Kidney epithelial cell (primary cell): ENCODE results near the gene RNF157. TPM values are rescaled to one million over a fixed set of nuclear protein-coding genes. Genes with fewer than 3 reads are reported as not detected.

Source experiments
- DNase-seq: peaks from one replicate; pipeline ENCODE4 v3.0.0-alpha.2; 2010; ENCODE audit warnings: low read depth
- H3K27me3 ChIP-seq: 2 replicates; pipeline ENCODE4 v1.6.0; 2011; ENCODE audit warnings: low read length; ENCODE audit not compliant: control insufficient read depth, insufficient read depth
- H3K36me3 ChIP-seq: 2 replicates; pipeline ENCODE4 v1.5.1; 2011; ENCODE audit warnings: low read length; ENCODE audit not compliant: control insufficient read depth, insufficient read depth
- H3K4me3 ChIP-seq: 2 replicates; pipeline ENCODE4 v1.5.1; 2011; ENCODE audit warnings: low read depth, mild to moderate bottlenecking, control low read depth, low read length
- CTCF ChIP-seq: IDR thresholded peaks from 2 replicates; pipeline ENCODE4 v1.5.1; 2011; ENCODE audit warnings: mild to moderate bottlenecking, moderate library complexity, low read length, control low read depth, inconsistent platforms; ENCODE audit not compliant: insufficient read depth, poor library complexity, severe bottlenecking
- total RNA-seq: library from RNA; depleted of rRNA; stranded (reverse); fragments of >200 nt; gene quantifications from 2 replicates; pipeline ENCODE4 v1.2.3, GENCODE V29; 2015

RNF157 gene
- total RNA-seq, 1 donor from 2014 or later = 6.0 TPM

- no peak overlapping the region for H3K4me3 ChIP-seq
- no peak for TF ChIP-seq CTCF
- no peaks in the 10 kb centered on the region for H3K36me3 ChIP-seq
- no peaks in the 10 kb centered on the region for H3K27me3 ChIP-seq
- no peak for DNase-seq
These were observed 86.0 kb downstream of the RNF157 start for GRCh38 chr17:76154292-76154691.

GRCh38 chr17:76153640-76154039 is 86.7 kb downstream of the RNF157 start:
- peak; percentile 9 for TF ChIP-seq CTCF
- Histone ChIP-seq H3K36me3 (no peaks in the 10 kb centered on the region), H3K4me3 (no peak overlapping the region), H3K27me3 (no peaks in the 10 kb centered on the region)
- no peak for DNase-seq

- no peaks in the 10 kb centered on the region for H3K27me3 ChIP-seq
- no peak overlapping the region for H3K4me3 ChIP-seq
- no peaks in the 10 kb centered on the region for H3K36me3 ChIP-seq
- DNase-seq = no peak
- no peak for TF ChIP-seq CTCF
These were observed 87.1 kb downstream of the RNF157 start for GRCh38 chr17:76153202-76153601.

GRCh38 chr17:76152591-76152990 is 87.7 kb downstream of the RNF157 start:
- Histone ChIP-seq H3K4me3 (no peak overlapping the region), H3K36me3 (no peaks in the 10 kb centered on the region), H3K27me3 (no peaks in the 10 kb centered on the region)
- TF ChIP-seq CTCF = no peak
- no peak for DNase-seq

GRCh38 chr17:76151896-76152454 is 88.3 kb downstream of the RNF157 start:
- no peaks in the 10 kb centered on the region for H3K36me3 ChIP-seq
- no peak overlapping the region for H3K4me3 ChIP-seq
- H3K27me3 ChIP-seq = no peaks in the 10 kb centered on the region
- no peak for DNase-seq
- no peak for TF ChIP-seq CTCF
